Vagina (tissue), 2 donors: ENCODE results near the gene CHAD.

Source experiments
- POLR2A ChIP-seq, 2 donors: fragments of 450-650 bp; IDR thresholded peaks; one replicate each; pipeline ENCODE4 v1.6.1; 2017; ENCODE audit warnings: antibody characterized with exemption in 2 of 2, mild to moderate bottlenecking in 2 of 2, moderate library complexity in 2 of 2
- TF ChIP-seq, protein P1 (sequence below), 3 experiments: fragments of 450-650 bp in 2 of 3; fragments of 200-600 bp in 1 of 3; sonication (generic) in 1 of 3; IDR thresholded peaks; one replicate each; pipeline ENCODE4 v1.5.1; 2017 to 2019; ENCODE audit warnings: antibody characterized with exemption in 3 of 3, mild to moderate bottlenecking in 2 of 3, moderate library complexity in 2 of 3

DNA sequence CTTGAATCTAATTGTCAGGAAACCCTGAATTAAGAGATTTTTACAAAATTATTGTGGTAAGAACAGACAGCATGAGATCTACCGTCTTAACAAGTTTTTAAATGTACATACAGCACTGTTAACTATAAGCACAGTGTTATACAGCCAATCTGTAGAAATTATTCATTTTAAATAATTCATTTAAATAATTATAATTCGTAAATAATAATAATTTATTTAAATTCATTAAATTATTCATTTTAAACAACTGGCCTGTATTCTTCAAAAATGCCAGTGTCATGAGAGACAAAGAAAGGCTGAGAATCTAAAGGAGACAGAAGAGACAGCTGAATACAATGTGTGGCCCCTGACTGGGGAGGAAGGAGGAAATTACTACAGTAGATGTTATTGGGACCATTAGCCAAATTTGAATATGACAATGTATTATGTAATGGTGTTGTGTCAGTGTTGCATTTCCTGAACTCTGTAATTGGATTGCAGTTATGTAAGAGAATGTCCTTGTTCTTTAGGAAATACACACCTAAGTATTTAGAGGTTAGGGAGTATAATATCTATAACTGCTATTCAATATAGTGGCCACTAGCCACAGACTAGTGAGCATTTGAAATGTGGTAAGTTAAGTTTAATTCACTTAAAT lies 12.3 kb upstream of the CHAD start:
- TF ChIP-seq, protein P1, sequence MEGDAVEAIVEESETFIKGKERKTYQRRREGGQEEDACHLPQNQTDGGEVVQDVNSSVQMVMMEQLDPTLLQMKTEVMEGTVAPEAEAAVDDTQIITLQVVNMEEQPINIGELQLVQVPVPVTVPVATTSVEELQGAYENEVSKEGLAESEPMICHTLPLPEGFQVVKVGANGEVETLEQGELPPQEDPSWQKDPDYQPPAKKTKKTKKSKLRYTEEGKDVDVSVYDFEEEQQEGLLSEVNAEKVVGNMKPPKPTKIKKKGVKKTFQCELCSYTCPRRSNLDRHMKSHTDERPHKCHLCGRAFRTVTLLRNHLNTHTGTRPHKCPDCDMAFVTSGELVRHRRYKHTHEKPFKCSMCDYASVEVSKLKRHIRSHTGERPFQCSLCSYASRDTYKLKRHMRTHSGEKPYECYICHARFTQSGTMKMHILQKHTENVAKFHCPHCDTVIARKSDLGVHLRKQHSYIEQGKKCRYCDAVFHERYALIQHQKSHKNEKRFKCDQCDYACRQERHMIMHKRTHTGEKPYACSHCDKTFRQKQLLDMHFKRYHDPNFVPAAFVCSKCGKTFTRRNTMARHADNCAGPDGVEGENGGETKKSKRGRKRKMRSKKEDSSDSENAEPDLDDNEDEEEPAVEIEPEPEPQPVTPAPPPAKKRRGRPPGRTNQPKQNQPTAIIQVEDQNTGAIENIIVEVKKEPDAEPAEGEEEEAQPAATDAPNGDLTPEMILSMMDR (IDR thresholded peaks at IDR 0.05), result no peak
- no peak for TF ChIP-seq POLR2A (IDR thresholded peaks at IDR 0.05)
